Hepatocyte (in vitro differentiated cells): ENCODE data around the gene CDK5. TPM values are rescaled to one million over a fixed set of nuclear protein-coding genes. Genes with fewer than 3 reads are reported as not detected.

ENCODE experiments used
- DNase-seq: peaks from one replicate; pipeline ENCODE4 v3.0.0-alpha.2; 2016; ENCODE audit warnings: low spot score
- H2AFZ ChIP-seq: fragments of 200-600 bp; sonication (generic); 2 replicates; pipeline ENCODE4 v1.6.0; 2016; ENCODE audit warnings: antibody characterized with exemption, mild to moderate bottlenecking
- H3K27ac ChIP-seq: fragments of 200-600 bp; sonication (generic); 2 replicates; pipeline ENCODE4 v1.5.1; 2016; ENCODE audit warnings: mild to moderate bottlenecking
- H3K27me3 ChIP-seq: fragments of 200-600 bp; sonication (generic); 2 replicates; pipeline ENCODE4 v1.6.1; 2016
- H3K36me3 ChIP-seq: fragments of 200-600 bp; sonication (generic); replicated peaks from 2 replicates; pipeline ENCODE4 v1.5.1; 2016; ENCODE audit warnings: low read depth; ENCODE audit not compliant: insufficient read depth
- H3K4me1 ChIP-seq: fragments of 200-600 bp; sonication (generic); 2 replicates; pipeline ENCODE4 v1.5.1; 2016; ENCODE audit warnings: mild to moderate bottlenecking, moderate library complexity; ENCODE audit not compliant: insufficient read depth
- H3K4me2 ChIP-seq: fragments of 200-600 bp; sonication (generic); 2 replicates; pipeline ENCODE4 v1.6.0; 2016
- H3K4me3 ChIP-seq: fragments of 200-600 bp; sonication (generic); 2 replicates; pipeline ENCODE4 v1.5.1; 2016; ENCODE audit warnings: mild to moderate bottlenecking
- H3K79me2 ChIP-seq: fragments of 200-600 bp; sonication (generic); 2 replicates; pipeline ENCODE4 v1.6.0; 2017; ENCODE audit warnings: mild to moderate bottlenecking
- H3K9me2 ChIP-seq: fragments of 200-600 bp; sonication (generic); replicated peaks from 2 replicates; pipeline ENCODE4 v1.6.0; 2017; ENCODE audit warnings: mild to moderate bottlenecking; ENCODE audit not compliant: insufficient read depth
- H3K9me3 ChIP-seq: fragments of 200-600 bp; sonication (generic); 2 replicates; pipeline ENCODE4 v1.5.1; 2016; ENCODE audit warnings: low read depth, mild to moderate bottlenecking
- H4K20me1 ChIP-seq: fragments of 200-600 bp; sonication (generic); 2 replicates; pipeline ENCODE4 v1.6.0; 2016; ENCODE audit warnings: mild to moderate bottlenecking; ENCODE audit not compliant: insufficient read depth, poor library complexity, severe bottlenecking
- CTCF ChIP-seq: fragments of 200-600 bp; sonication (generic); IDR thresholded peaks from 2 replicates; pipeline ENCODE4 v1.5.1; 2016; ENCODE audit warnings: antibody characterized with exemption, mild to moderate bottlenecking; ENCODE audit not compliant: poor library complexity
- EZH2 ChIP-seq: fragments of 200-600 bp; sonication (generic); IDR thresholded peaks from 2 replicates; pipeline ENCODE4 v1.6.1; 2016; ENCODE audit warnings: antibody characterized with exemption, mild to moderate bottlenecking, borderline replicate concordance
- EZH2phosphoT487 ChIP-seq: fragments of 200-600 bp; sonication (generic); IDR thresholded peaks from one replicate; pipeline ENCODE4 v1.6.1; 2018; ENCODE audit warnings: antibody characterized with exemption, mild to moderate bottlenecking, low read depth, moderate library complexity; ENCODE audit not compliant: unreplicated experiment, severe bottlenecking
- WGBS: methylation state at CpG from one replicate; pipeline ENCODE4 v1.1.6; 2016; ENCODE audit warnings: low lambda C conversion rate; ENCODE audit errors: missing lambda C conversion rate; 5-methylcytosine and 5-hydroxymethylcytosine counted together
- polyA plus RNA-seq: library from polyadenylated mRNA; unstranded; fragments of >200 nt; fragmentation: Nextera tagmentation; extraction: Ambion mirVana; gene quantifications from 2 replicates; pipeline ENCODE4 v1.2.1, GENCODE V29; 2016
- total RNA-seq: library from RNA; depleted of rRNA; stranded (reverse); fragments of >200 nt; gene quantifications from 2 replicates; pipeline ENCODE4 v1.2.3, GENCODE V29; 2014

CDK5 gene
- total and polyA plus RNA-seq, 2 experiments from 2014 or later: 17.4 to 29.4 TPM

- 16% methylated on average over 20 of the region's 21 CpGs for WGBS
- TF ChIP-seq CTCF (no peak), EZH2phosphoT487 (no peak), EZH2 (no peak)
- no peaks in the 10 kb centered on the region for H3K9me2 ChIP-seq
- H2AFZ ChIP-seq: no peak overlapping the region
- H3K27me3 ChIP-seq: no peaks in the 10 kb centered on the region
- peak overlapping the region; percentile 88 for H3K4me2 ChIP-seq
- DNase-seq: peak; percentile 56
- H3K36me3 ChIP-seq: no peaks in the 10 kb centered on the region
- H3K4me3 ChIP-seq: peak overlapping the region; percentile 94
- peaks cover 44% of the 10 kb centered on the region for H3K4me1 ChIP-seq
- H3K9me3 ChIP-seq: no peaks in the 10 kb centered on the region
- peaks cover 53% of the 10 kb centered on the region for H3K79me2 ChIP-seq
- H3K27ac ChIP-seq: peak overlapping the region; percentile 97
- peaks cover 27% of the 10 kb centered on the region for H4K20me1 ChIP-seq
Observed at GRCh38 chr7:151060416-151061212, 2.9 kb upstream of the CDK5 start.

- peak overlapping the region; percentile 97 for H3K27ac ChIP-seq
- WGBS: under 1% methylated on average over 13 of the region's 17 CpGs
- TF ChIP-seq CTCF: no peak
- TF ChIP-seq EZH2: no peak
- TF ChIP-seq EZH2phosphoT487: no peak
- H3K27me3 ChIP-seq: no peaks in the 10 kb centered on the region
- no peaks in the 10 kb centered on the region for H3K9me3 ChIP-seq
- H2AFZ ChIP-seq: peak overlapping the region; percentile 50
- peaks cover 27% of the 10 kb centered on the region for H4K20me1 ChIP-seq
- peaks cover 44% of the 10 kb centered on the region for H3K4me1 ChIP-seq
- H3K4me3 ChIP-seq: peak overlapping the region; percentile 94
- H3K9me2 ChIP-seq: no peaks in the 10 kb centered on the region
- peak overlapping the region; percentile 88 for H3K4me2 ChIP-seq
- no peak for DNase-seq
- no peaks in the 10 kb centered on the region for H3K36me3 ChIP-seq
- peaks cover 48% of the 10 kb centered on the region for H3K79me2 ChIP-seq
Observed at GRCh38 chr7:151060113-151060415, 2.4 kb upstream of the CDK5 start.

GRCh38 chr7:151059367-151060112, 1.8 kb upstream of the CDK5 start, which contains the start of gene SLC4A2:
SLC4A2 (plus strand) TSS chr7:151059589; CDS start chr7:151061988, 2,399 bp downstream.
- H3K4me1 ChIP-seq: peaks cover 44% of the 10 kb centered on the region

More at GRCh38 chr7:151059367-151060112, 1.8 kb upstream of the CDK5 start, which contains the start of gene SLC4A2:
- Histone ChIP-seq H3K27me3 (no peaks in the 10 kb centered on the region), H3K79me2 (peaks cover 44% of the 10 kb centered on the region), H4K20me1 (peaks cover 24% of the 10 kb centered on the region), H3K36me3 (no peaks in the 10 kb centered on the region), H3K9me3 (no peaks in the 10 kb centered on the region), H3K4me3 (peak within 1 kb of the TSS; percentile 94), H3K27ac (peak within 1 kb of the TSS; percentile 97), H2AFZ (peak within 1 kb of the TSS; percentile 50), H3K9me2 (no peaks in the 10 kb centered on the region), H3K4me2 (peak within 1 kb of the TSS; percentile 88)
- WGBS: 0% methylated on average over 2 of the region's 75 CpGs
- DNase-seq: peak; percentile 90
- TF ChIP-seq EZH2: no peak
- TF ChIP-seq EZH2phosphoT487: no peak
- peak; percentile 60 for TF ChIP-seq CTCF
